ENCODE measurements around the gene ZCCHC4.

The ZCCHC4 gene

DNA sequence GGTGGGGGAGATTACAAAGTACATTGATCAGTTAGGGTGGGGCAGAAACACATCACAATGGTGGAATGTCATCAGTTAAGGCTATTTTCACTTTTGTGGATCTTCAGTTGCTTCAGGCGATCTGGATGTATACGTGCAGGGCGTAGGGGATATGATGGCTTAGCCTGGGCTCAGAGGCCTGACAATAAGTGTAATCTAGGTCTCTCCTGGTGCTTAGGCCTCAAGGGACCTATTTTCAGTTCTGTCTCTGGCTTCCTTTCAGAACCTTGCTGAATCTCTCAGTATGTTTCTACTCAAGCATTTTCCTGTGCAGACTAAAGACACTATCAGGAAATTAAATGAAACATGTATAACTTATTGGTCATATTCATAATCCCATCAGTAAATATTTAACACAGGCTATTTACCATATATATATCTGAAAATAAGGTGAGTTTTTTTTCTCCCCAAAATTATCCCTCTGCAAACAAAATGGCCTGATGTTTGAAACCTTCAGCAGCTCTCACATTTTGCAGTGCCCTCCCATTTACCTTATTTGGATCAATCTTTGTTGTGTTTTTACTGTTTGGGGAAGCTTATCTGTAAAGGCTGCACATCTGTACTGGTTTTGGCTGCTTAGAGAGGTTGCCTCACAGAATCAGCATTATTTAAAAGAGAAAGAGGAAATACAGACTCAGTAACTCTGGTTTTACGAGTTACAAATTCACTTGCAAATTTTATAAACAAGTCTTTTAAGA, 2.3 kb upstream of the ZCCHC4 start:
- Histone ChIP-seq H3K4me1 (ENCODE audit: low read depth, poor library complexity, severe bottlenecking) (peaks cover 14% of the 10 kb centered on the region), H3K4me3 (IDR thresholded peaks at IDR 0.05; ENCODE audit: insufficient read depth, low read depth, low read length) (no peak overlapping the region), H4K20me1 (ENCODE audit: insufficient read depth) (no peaks in the 10 kb centered on the region), H3K4me2 (no peak overlapping the region), H3K27ac (no peak overlapping the region), H3K27me3 (ENCODE audit: insufficient read depth, low read depth) (no peaks in the 10 kb centered on the region), H3K9ac (no peak overlapping the region), H2AFZ (ENCODE audit: low read depth) (no peak overlapping the region), H3K79me2 (ENCODE audit: insufficient read depth, low read depth) (no peaks in the 10 kb centered on the region), H3K36me3 (ENCODE audit: insufficient read depth) (no peaks in the 10 kb centered on the region)
- TF ChIP-seq, protein P1, sequence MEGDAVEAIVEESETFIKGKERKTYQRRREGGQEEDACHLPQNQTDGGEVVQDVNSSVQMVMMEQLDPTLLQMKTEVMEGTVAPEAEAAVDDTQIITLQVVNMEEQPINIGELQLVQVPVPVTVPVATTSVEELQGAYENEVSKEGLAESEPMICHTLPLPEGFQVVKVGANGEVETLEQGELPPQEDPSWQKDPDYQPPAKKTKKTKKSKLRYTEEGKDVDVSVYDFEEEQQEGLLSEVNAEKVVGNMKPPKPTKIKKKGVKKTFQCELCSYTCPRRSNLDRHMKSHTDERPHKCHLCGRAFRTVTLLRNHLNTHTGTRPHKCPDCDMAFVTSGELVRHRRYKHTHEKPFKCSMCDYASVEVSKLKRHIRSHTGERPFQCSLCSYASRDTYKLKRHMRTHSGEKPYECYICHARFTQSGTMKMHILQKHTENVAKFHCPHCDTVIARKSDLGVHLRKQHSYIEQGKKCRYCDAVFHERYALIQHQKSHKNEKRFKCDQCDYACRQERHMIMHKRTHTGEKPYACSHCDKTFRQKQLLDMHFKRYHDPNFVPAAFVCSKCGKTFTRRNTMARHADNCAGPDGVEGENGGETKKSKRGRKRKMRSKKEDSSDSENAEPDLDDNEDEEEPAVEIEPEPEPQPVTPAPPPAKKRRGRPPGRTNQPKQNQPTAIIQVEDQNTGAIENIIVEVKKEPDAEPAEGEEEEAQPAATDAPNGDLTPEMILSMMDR (conservative IDR thresholded peaks at IDR 0.05; ENCODE audit: low read depth, low read length): no peak

DNA sequence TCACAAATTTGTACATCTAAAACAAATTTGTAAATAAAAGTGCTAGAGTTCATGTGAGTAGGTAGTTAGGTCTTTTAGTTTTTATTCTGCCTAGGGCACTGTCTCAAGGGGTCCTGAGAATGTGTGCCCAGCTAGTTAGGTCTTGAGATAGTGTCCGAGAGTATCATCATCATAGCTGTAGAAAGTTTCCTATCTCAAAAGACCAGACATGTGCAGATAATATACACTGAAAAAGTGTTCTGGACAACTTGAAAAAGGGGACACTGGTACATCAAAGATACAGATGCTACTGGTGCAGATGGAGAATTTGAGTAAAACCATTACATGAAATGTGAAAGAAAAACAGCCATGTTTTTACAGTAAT, 1.8 kb upstream of the ZCCHC4 start:
- Histone ChIP-seq H3K9ac (no peak overlapping the region), H3K27ac (no peak overlapping the region), H3K27me3 (ENCODE audit: insufficient read depth, low read depth) (no peaks in the 10 kb centered on the region), H4K20me1 (ENCODE audit: insufficient read depth) (no peaks in the 10 kb centered on the region), H3K79me2 (ENCODE audit: insufficient read depth, low read depth) (no peaks in the 10 kb centered on the region), H3K4me1 (ENCODE audit: low read depth, poor library complexity, severe bottlenecking) (peaks cover 14% of the 10 kb centered on the region), H3K4me3 (IDR thresholded peaks at IDR 0.05; ENCODE audit: insufficient read depth, low read depth, low read length) (no peak overlapping the region), H2AFZ (ENCODE audit: low read depth) (no peak overlapping the region), H3K4me2 (no peak overlapping the region), H3K36me3 (ENCODE audit: insufficient read depth) (no peaks in the 10 kb centered on the region)
- TF ChIP-seq, protein P1 (conservative IDR thresholded peaks at IDR 0.05; ENCODE audit: low read depth, low read length): no peak

DNA sequence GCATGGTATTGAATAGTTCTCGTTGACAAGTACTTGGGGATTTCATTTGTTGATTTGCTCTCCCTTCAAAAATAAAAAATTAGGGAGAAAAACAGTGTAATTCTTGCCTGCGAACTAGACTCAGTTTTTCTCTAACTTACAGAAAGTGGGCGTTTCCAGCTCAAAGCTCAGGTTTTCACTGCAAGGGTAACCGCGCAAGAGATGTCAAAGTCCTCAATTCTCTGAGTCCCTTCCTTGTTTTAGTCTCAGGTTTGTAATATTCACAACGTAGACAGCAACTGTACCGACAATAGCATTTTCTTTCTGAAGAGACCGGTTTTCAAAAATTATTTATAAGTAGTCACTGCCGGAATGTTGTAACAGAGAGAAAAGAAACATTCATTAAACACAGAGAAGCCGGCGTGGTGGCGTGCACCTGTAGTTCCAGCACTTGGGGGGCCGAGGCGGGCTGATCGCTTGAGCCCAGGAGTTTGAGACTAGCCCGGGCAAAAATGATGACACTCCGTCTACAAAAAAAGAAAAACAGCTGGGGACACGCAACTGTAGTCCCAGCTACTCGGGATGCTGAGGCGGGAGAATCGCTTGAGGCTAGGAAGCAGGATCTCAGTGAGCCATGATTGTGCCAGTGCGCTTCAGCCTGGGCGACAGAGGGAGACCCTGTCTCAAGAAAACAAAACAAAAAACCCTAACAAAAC, 774 bp downstream of the ZCCHC4 start:
- no peaks in the 10 kb centered on the region for H3K27me3 ChIP-seq (ENCODE audit: insufficient read depth, low read depth)
- H3K4me3 ChIP-seq (IDR thresholded peaks at IDR 0.05; ENCODE audit: insufficient read depth, low read depth, low read length): no peak overlapping the region
- no peaks in the 10 kb centered on the region for H4K20me1 ChIP-seq (ENCODE audit: insufficient read depth)
- H3K4me1 ChIP-seq (ENCODE audit: low read depth, poor library complexity, severe bottlenecking): peaks cover 14% of the 10 kb centered on the region
- H3K36me3 ChIP-seq (ENCODE audit: insufficient read depth): no peaks in the 10 kb centered on the region
- H2AFZ ChIP-seq (ENCODE audit: low read depth): peak overlapping the region; percentile 69; the same call in 1 of the 2 replicates
- H3K4me2 ChIP-seq: peak overlapping the region; percentile 71
- no peaks in the 10 kb centered on the region for H3K79me2 ChIP-seq (ENCODE audit: insufficient read depth, low read depth)
- H3K9ac ChIP-seq: peak overlapping the region; percentile 66; the same call in 1 of the 2 replicates
- H3K27ac ChIP-seq: peak overlapping the region; percentile 38; the same call in 1 of the 2 replicates
- TF ChIP-seq, protein P1 (conservative IDR thresholded peaks at IDR 0.05; ENCODE audit: low read depth, low read length): no peak

DNA sequence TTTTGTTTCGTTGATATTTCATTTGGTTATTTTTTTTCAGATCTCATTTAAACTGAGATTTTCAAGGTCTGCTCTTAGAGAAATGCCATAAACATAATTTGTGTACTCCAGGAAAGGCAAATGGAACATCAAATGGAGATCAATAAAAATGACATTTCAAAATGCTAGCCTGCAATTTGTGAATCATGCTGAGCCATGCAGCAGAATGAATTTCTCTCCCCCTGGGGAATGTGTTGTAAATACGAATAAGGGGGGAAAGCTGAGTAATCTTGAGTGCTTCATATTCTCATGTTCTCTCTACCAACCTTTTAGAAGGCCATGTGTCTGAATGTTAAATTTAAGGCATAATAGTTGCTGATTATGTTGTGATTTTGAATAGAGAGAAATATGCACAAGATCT, 7.8 kb downstream of the ZCCHC4 start:
- Histone ChIP-seq H3K9ac (no peak overlapping the region), H3K4me1 (ENCODE audit: low read depth, poor library complexity, severe bottlenecking) (no peaks in the 10 kb centered on the region), H4K20me1 (ENCODE audit: insufficient read depth) (no peaks in the 10 kb centered on the region), H3K36me3 (ENCODE audit: insufficient read depth) (no peaks in the 10 kb centered on the region), H3K27me3 (ENCODE audit: insufficient read depth, low read depth) (no peaks in the 10 kb centered on the region), H3K79me2 (ENCODE audit: insufficient read depth, low read depth) (no peaks in the 10 kb centered on the region), H3K4me3 (IDR thresholded peaks at IDR 0.05; ENCODE audit: insufficient read depth, low read depth, low read length) (no peak overlapping the region), H3K4me2 (no peak overlapping the region), H2AFZ (ENCODE audit: low read depth) (no peak overlapping the region), H3K27ac (no peak overlapping the region)
- TF ChIP-seq, protein P1 (conservative IDR thresholded peaks at IDR 0.05; ENCODE audit: low read depth, low read length): no peak
